Measurements from ENCODE around the gene PACRG.

Gene PACRG

DNA sequence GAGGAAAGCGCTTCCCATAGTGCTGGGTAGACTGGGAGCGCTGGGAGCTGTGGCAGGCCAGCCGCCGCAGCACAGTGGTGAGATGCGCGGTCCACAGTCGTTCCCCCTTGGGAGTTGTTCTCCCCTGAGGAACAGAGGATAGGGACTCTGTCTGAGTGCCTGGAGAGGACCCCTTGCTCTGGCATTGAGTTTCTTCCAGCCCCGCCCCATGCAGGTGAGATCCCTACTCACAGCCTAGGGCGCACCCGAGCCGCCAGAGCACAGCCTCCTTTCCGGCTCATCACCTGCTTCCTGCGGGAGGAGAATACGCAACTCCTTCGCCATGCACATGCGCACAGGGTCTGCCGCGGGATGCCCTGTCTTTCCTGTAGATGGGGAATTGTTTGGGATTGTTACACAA, 140.6 kb downstream of the PACRG start:
- Histone ChIP-seq H3K27me3 (ENCODE audit: low read length) (no peaks in the 10 kb centered on the region), H3K79me2 (ENCODE audit: insufficient read depth, low read length) (no peaks in the 10 kb centered on the region), H3K4me3 (ENCODE audit: insufficient read depth, low read length, poor library complexity, severe bottlenecking) (no peak overlapping the region), H3K4me2 (ENCODE audit: low read depth, low read length, poor library complexity, severe bottlenecking) (no peak overlapping the region), H4K20me1 (ENCODE audit: low read depth, low read length) (no peaks in the 10 kb centered on the region), H3F3A (ENCODE audit: insufficient read depth) (no peaks in the 10 kb centered on the region), H3K9ac (ENCODE audit: low read length) (no peak overlapping the region), H3K36me3 (ENCODE audit: low read length) (no peaks in the 10 kb centered on the region), H3K9me3 (ENCODE audit: insufficient read depth, low read length) (no peaks in the 10 kb centered on the region), H2AFZ (ENCODE audit: low read depth, low read length, severe bottlenecking) (no peak overlapping the region), H3K27ac (ENCODE audit: low read depth, low read length) (no peak overlapping the region), H3K9me2 (replicated peaks; ENCODE audit: insufficient read depth, low read length) (no peaks in the 10 kb centered on the region; the same call in 1 of the 2 replicates)
- TF ChIP-seq EZH2phosphoT487 (conservative IDR thresholded peaks at IDR 0.05; ENCODE audit: low read length) (no peak), CTCF (IDR thresholded peaks at IDR 0.05; ENCODE audit: insufficient read depth, low read length, poor library complexity, severe bottlenecking) (no peak)

DNA sequence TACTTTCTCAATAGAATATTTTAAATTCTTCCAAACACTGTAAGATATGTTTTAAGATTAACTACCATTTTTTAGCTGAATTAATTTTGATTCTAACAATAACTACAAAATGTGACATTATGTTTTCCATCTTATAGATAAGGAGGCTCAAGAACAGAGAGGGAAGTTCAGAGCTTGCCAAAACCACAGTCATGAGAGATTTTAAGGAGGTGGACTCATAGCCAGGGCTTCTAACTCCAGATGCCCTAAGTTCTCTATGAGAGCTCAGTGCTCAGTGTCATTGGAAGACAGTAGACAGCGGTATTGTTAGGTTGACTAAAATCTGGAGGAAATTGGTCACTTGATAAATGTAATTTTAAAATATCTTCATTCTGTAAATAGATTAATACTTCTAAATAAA, 144.2 kb downstream of the PACRG start:
- Histone ChIP-seq H3K79me2 (ENCODE audit: insufficient read depth, low read length) (no peaks in the 10 kb centered on the region), H3K4me2 (ENCODE audit: low read depth, low read length, poor library complexity, severe bottlenecking) (no peak overlapping the region), H3K9me2 (replicated peaks; ENCODE audit: insufficient read depth, low read length) (no peaks in the 10 kb centered on the region; the same call in 1 of the 2 replicates), H3F3A (ENCODE audit: insufficient read depth) (no peaks in the 10 kb centered on the region), H3K9ac (ENCODE audit: low read length) (no peak overlapping the region), H4K20me1 (ENCODE audit: low read depth, low read length) (no peaks in the 10 kb centered on the region), H2AFZ (ENCODE audit: low read depth, low read length, severe bottlenecking) (no peak overlapping the region), H3K9me3 (ENCODE audit: insufficient read depth, low read length) (no peaks in the 10 kb centered on the region), H3K36me3 (ENCODE audit: low read length) (no peaks in the 10 kb centered on the region), H3K27ac (ENCODE audit: low read depth, low read length) (no peak overlapping the region), H3K4me3 (ENCODE audit: insufficient read depth, low read length, poor library complexity, severe bottlenecking) (no peak overlapping the region), H3K27me3 (ENCODE audit: low read length) (no peaks in the 10 kb centered on the region)
- TF ChIP-seq CTCF (IDR thresholded peaks at IDR 0.05; ENCODE audit: insufficient read depth, low read length, poor library complexity, severe bottlenecking) = no peak
- TF ChIP-seq EZH2phosphoT487 (conservative IDR thresholded peaks at IDR 0.05; ENCODE audit: low read length) = no peak

GRCh38 chr6:162873537-162873936, 145.8 kb downstream of the PACRG start:
- Histone ChIP-seq H3F3A (ENCODE audit: insufficient read depth) (no peaks in the 10 kb centered on the region), H3K4me3 (ENCODE audit: insufficient read depth, low read length, poor library complexity, severe bottlenecking) (no peak overlapping the region), H3K9me2 (replicated peaks; ENCODE audit: insufficient read depth, low read length) (no peaks in the 10 kb centered on the region), H3K79me2 (ENCODE audit: insufficient read depth, low read length) (no peaks in the 10 kb centered on the region), H3K36me3 (ENCODE audit: low read length) (no peaks in the 10 kb centered on the region), H2AFZ (ENCODE audit: low read depth, low read length, severe bottlenecking) (no peak overlapping the region), H3K27me3 (ENCODE audit: low read length) (no peaks in the 10 kb centered on the region), H3K27ac (ENCODE audit: low read depth, low read length) (no peak overlapping the region), H3K4me2 (ENCODE audit: low read depth, low read length, poor library complexity, severe bottlenecking) (no peak overlapping the region), H4K20me1 (ENCODE audit: low read depth, low read length) (no peaks in the 10 kb centered on the region), H3K9ac (ENCODE audit: low read length) (no peak overlapping the region), H3K9me3 (ENCODE audit: insufficient read depth, low read length) (no peaks in the 10 kb centered on the region)
- no peak for TF ChIP-seq EZH2phosphoT487 (conservative IDR thresholded peaks at IDR 0.05; ENCODE audit: low read length)
- no peak for TF ChIP-seq CTCF (IDR thresholded peaks at IDR 0.05; ENCODE audit: insufficient read depth, low read length, poor library complexity, severe bottlenecking)
